ENCODE results near the gene SLC16A14.

SLC16A14 gene

GRCh38 chr2:230069402-230069801 is 678 bp upstream of the SLC16A14 start:
- Histone ChIP-seq H3K9ac (ENCODE audit: low read length) (no peak overlapping the region), H3K27ac (ENCODE audit: low read length) (no peak overlapping the region), H3K36me3 (replicated peaks; ENCODE audit: insufficient read depth, low read length) (no peaks in the 10 kb centered on the region), H3K4me1 (ENCODE audit: low read length) (peaks cover 8% of the 10 kb centered on the region), H3K9me2 (replicated peaks; ENCODE audit: insufficient read depth, low read length) (no peaks in the 10 kb centered on the region), H2AFZ (ENCODE audit: low read length) (no peak overlapping the region), H3K79me2 (ENCODE audit: low read length) (peaks cover 37% of the 10 kb centered on the region), H3K27me3 (replicated peaks; ENCODE audit: insufficient read depth, low read length) (no peaks in the 10 kb centered on the region), H3K4me3 (ENCODE audit: low read length) (no peak overlapping the region), H3F3A (ENCODE audit: insufficient read depth, low read length) (peaks cover 12% of the 10 kb centered on the region), H3K9me3 (replicated peaks; ENCODE audit: insufficient read depth, low read length) (no peaks in the 10 kb centered on the region), H4K20me1 (ENCODE audit: insufficient read depth, low read length) (no peaks in the 10 kb centered on the region), H3K4me2 (ENCODE audit: low read depth, low read length) (peak overlapping the region; percentile 88; the same call in 1 of the 2 replicates)
- TF ChIP-seq EZH2phosphoT487 (IDR thresholded peaks at IDR 0.05; ENCODE audit: low read length) (no peak), EZH2 (optimal IDR thresholded peaks at IDR 0.05; ENCODE audit: low read depth, low read length) (no peak)
- TF ChIP-seq, protein P1, sequence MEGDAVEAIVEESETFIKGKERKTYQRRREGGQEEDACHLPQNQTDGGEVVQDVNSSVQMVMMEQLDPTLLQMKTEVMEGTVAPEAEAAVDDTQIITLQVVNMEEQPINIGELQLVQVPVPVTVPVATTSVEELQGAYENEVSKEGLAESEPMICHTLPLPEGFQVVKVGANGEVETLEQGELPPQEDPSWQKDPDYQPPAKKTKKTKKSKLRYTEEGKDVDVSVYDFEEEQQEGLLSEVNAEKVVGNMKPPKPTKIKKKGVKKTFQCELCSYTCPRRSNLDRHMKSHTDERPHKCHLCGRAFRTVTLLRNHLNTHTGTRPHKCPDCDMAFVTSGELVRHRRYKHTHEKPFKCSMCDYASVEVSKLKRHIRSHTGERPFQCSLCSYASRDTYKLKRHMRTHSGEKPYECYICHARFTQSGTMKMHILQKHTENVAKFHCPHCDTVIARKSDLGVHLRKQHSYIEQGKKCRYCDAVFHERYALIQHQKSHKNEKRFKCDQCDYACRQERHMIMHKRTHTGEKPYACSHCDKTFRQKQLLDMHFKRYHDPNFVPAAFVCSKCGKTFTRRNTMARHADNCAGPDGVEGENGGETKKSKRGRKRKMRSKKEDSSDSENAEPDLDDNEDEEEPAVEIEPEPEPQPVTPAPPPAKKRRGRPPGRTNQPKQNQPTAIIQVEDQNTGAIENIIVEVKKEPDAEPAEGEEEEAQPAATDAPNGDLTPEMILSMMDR (IDR thresholded peaks at IDR 0.05; ENCODE audit: low read length), result no peak
- no peak for DNase-seq

- Histone ChIP-seq H3K9me2 (replicated peaks; ENCODE audit: insufficient read depth, low read length) (no peaks in the 10 kb centered on the region), H3K79me2 (ENCODE audit: low read length) (peaks cover 44% of the 10 kb centered on the region), H3K9me3 (replicated peaks; ENCODE audit: insufficient read depth, low read length) (no peaks in the 10 kb centered on the region), H2AFZ (ENCODE audit: low read length) (peak overlapping the region; percentile 88), H3K4me2 (ENCODE audit: low read depth, low read length) (peak overlapping the region; percentile 88), H3F3A (ENCODE audit: insufficient read depth, low read length) (peaks cover 12% of the 10 kb centered on the region), H3K4me1 (ENCODE audit: low read length) (peaks cover 8% of the 10 kb centered on the region), H3K4me3 (ENCODE audit: low read length) (peak overlapping the region; percentile 89), H3K27ac (ENCODE audit: low read length) (peak overlapping the region; percentile 75; the same call in 1 of the 2 replicates), H3K9ac (ENCODE audit: low read length) (peak overlapping the region; percentile 85), H3K36me3 (replicated peaks; ENCODE audit: insufficient read depth, low read length) (no peaks in the 10 kb centered on the region), H3K27me3 (replicated peaks; ENCODE audit: insufficient read depth, low read length) (no peaks in the 10 kb centered on the region), H4K20me1 (ENCODE audit: insufficient read depth, low read length) (no peaks in the 10 kb centered on the region)
- TF ChIP-seq, protein P1 (IDR thresholded peaks at IDR 0.05; ENCODE audit: low read length), result peak; percentile 21
- TF ChIP-seq EZH2phosphoT487 (IDR thresholded peaks at IDR 0.05; ENCODE audit: low read length) (no peak), EZH2 (optimal IDR thresholded peaks at IDR 0.05; ENCODE audit: low read depth, low read length) (no peak)
- peak; percentile 70 for DNase-seq
Measured at GRCh38 chr2:230068016-230068650, 591 bp downstream of the SLC16A14 start.

- Histone ChIP-seq H3K4me2 (ENCODE audit: low read depth, low read length) (no peak overlapping the region), H3F3A (ENCODE audit: insufficient read depth, low read length) (no peaks in the 10 kb centered on the region), H3K4me3 (ENCODE audit: low read length) (no peak overlapping the region), H3K27me3 (replicated peaks; ENCODE audit: insufficient read depth, low read length) (no peaks in the 10 kb centered on the region), H2AFZ (ENCODE audit: low read length) (no peak overlapping the region), H3K36me3 (replicated peaks; ENCODE audit: insufficient read depth, low read length) (no peaks in the 10 kb centered on the region), H4K20me1 (ENCODE audit: insufficient read depth, low read length) (no peaks in the 10 kb centered on the region), H3K27ac (ENCODE audit: low read length) (no peak overlapping the region), H3K9me3 (replicated peaks; ENCODE audit: insufficient read depth, low read length) (no peaks in the 10 kb centered on the region), H3K9ac (ENCODE audit: low read length) (no peak overlapping the region), H3K79me2 (ENCODE audit: low read length) (peaks cover 32% of the 10 kb centered on the region), H3K4me1 (ENCODE audit: low read length) (no peaks in the 10 kb centered on the region), H3K9me2 (replicated peaks; ENCODE audit: insufficient read depth, low read length) (no peaks in the 10 kb centered on the region)
- TF ChIP-seq, protein P1 (IDR thresholded peaks at IDR 0.05; ENCODE audit: low read length), result no peak
- no peak for TF ChIP-seq EZH2phosphoT487 (IDR thresholded peaks at IDR 0.05; ENCODE audit: low read length)
- TF ChIP-seq EZH2 (optimal IDR thresholded peaks at IDR 0.05; ENCODE audit: low read depth, low read length), result no peak
- no peak for DNase-seq
Measured at GRCh38 chr2:230060672-230061293, 7.9 kb downstream of the SLC16A14 start.

Measured in MM.1S (cell line).